IPS-18a (cell line): ENCODE data around the gene GPRC5C.
A peak's percentile ranks its signal among the peaks of the same experiment; 100 is the strongest.
"Not testable (repeated sequence)": the region's sequence is repeated elsewhere in the genome, so short reads cannot be mapped to it uniquely, and the experiment has no call there.

ENCODE experiments used
- H3K27ac ChIP-seq: one replicate; pipeline ENCODE4 v1.5.1; 2013; ENCODE audit warnings: low read length
- H3K27me3 ChIP-seq: one replicate; pipeline ENCODE4 v1.6.1; 2013; ENCODE audit warnings: mild to moderate bottlenecking, low read length; ENCODE audit not compliant: control insufficient read depth, insufficient read depth
- H3K36me3 ChIP-seq: one replicate; pipeline ENCODE4 v1.6.1; 2013; ENCODE audit warnings: low read depth, low read length; ENCODE audit not compliant: control insufficient read depth
- H3K4me1 ChIP-seq: one replicate; pipeline ENCODE4 v1.6.1; 2013; ENCODE audit warnings: low read depth, low read length; ENCODE audit not compliant: control insufficient read depth
- H3K4me3 ChIP-seq: one replicate; pipeline ENCODE4 v1.5.1; 2013; ENCODE audit warnings: low read length
- H3K9ac ChIP-seq: one replicate; pipeline ENCODE4 v1.6.1; 2013; ENCODE audit warnings: mild to moderate bottlenecking, low read length, moderate library complexity
- H3K9me3 ChIP-seq: one replicate; pipeline ENCODE4 v1.6.1; 2013; ENCODE audit warnings: low read depth, low read length; ENCODE audit not compliant: control insufficient read depth

The GPRC5C gene

GRCh38 chr17:74392848-74393247 is 39.0 kb upstream of the GPRC5C start:
- Histone ChIP-seq H3K4me3 (no peak overlapping the region), H3K9me3 (no peaks in the 10 kb centered on the region), H3K36me3 (no peaks in the 10 kb centered on the region), H3K9ac (no peak overlapping the region), H3K27me3 (no peaks in the 10 kb centered on the region), H3K4me1 (peaks cover under 1% of the 10 kb centered on the region), H3K27ac (no peak overlapping the region)

GRCh38 chr17:74393346-74393942 is 38.4 kb upstream of the GPRC5C start:
- Histone ChIP-seq H3K9me3 (no peaks in the 10 kb centered on the region), H3K27ac (no peak overlapping the region), H3K4me3 (no peak overlapping the region), H3K36me3 (no peaks in the 10 kb centered on the region), H3K9ac (no peak overlapping the region), H3K27me3 (no peaks in the 10 kb centered on the region), H3K4me1 (no peaks in the 10 kb centered on the region)

GRCh38 chr17:74394275-74394950 is 37.5 kb upstream of the GPRC5C start:
- H3K27ac ChIP-seq, result no peak overlapping the region
- H3K4me1 ChIP-seq, result no peaks in the 10 kb centered on the region
- no peaks in the 10 kb centered on the region for H3K27me3 ChIP-seq
- no peaks in the 10 kb centered on the region for H3K36me3 ChIP-seq
- H3K4me3 ChIP-seq, result no peak overlapping the region
- H3K9me3 ChIP-seq, result no peaks in the 10 kb centered on the region
- no peak overlapping the region for H3K9ac ChIP-seq

GRCh38 chr17:74394977-74395376 is 36.9 kb upstream of the GPRC5C start:
- no peak overlapping the region for H3K4me3 ChIP-seq
- no peaks in the 10 kb centered on the region for H3K4me1 ChIP-seq
- H3K9ac ChIP-seq, result no peak overlapping the region
- H3K27ac ChIP-seq, result no peak overlapping the region
- H3K9me3 ChIP-seq, result no peaks in the 10 kb centered on the region
- no peaks in the 10 kb centered on the region for H3K27me3 ChIP-seq
- H3K36me3 ChIP-seq, result no peaks in the 10 kb centered on the region

- Histone ChIP-seq H3K27me3 (no peaks in the 10 kb centered on the region), H3K36me3 (no peaks in the 10 kb centered on the region), H3K27ac (no peak overlapping the region), H3K9me3 (no peaks in the 10 kb centered on the region), H3K9ac (no peak overlapping the region), H3K4me3 (no peak overlapping the region), H3K4me1 (no peaks in the 10 kb centered on the region)
These were observed 35.3 kb upstream of the GPRC5C start for GRCh38 chr17:74396567-74396966.

GRCh38 chr17:74402048-74402447 is 29.8 kb upstream of the GPRC5C start:
- no peaks in the 10 kb centered on the region for H3K36me3 ChIP-seq
- no peaks in the 10 kb centered on the region for H3K9me3 ChIP-seq
- peaks cover 16% of the 10 kb centered on the region for H3K4me1 ChIP-seq

GRCh38 chr17:74403512-74404137 is 28.3 kb upstream of the GPRC5C start:
- H3K27ac ChIP-seq, result no peak overlapping the region
- no peak overlapping the region for H3K4me3 ChIP-seq
- H3K9me3 ChIP-seq, result no peaks in the 10 kb centered on the region
- peaks cover 16% of the 10 kb centered on the region for H3K4me1 ChIP-seq
- no peak overlapping the region for H3K9ac ChIP-seq
- no peaks in the 10 kb centered on the region for H3K36me3 ChIP-seq
- H3K27me3 ChIP-seq, result no peaks in the 10 kb centered on the region

More at GRCh38 chr17:74402048-74402447, 29.8 kb upstream of the GPRC5C start:
- Histone ChIP-seq H3K4me3 (no peak overlapping the region), H3K9ac (no peak overlapping the region), H3K27ac (no peak overlapping the region), H3K27me3 (no peaks in the 10 kb centered on the region)

- Histone ChIP-seq H3K4me3 (peak overlapping the region; percentile 37), H3K27ac (no peak overlapping the region), H3K27me3 (no peaks in the 10 kb centered on the region), H3K36me3 (no peaks in the 10 kb centered on the region), H3K4me1 (peaks cover 16% of the 10 kb centered on the region), H3K9me3 (no peaks in the 10 kb centered on the region), H3K9ac (no peak overlapping the region)
These were observed 27.7 kb upstream of the GPRC5C start for GRCh38 chr17:74404218-74404617.

- Histone ChIP-seq H3K27ac (no peak overlapping the region), H3K36me3 (no peaks in the 10 kb centered on the region), H3K4me3 (no peak overlapping the region), H3K27me3 (no peaks in the 10 kb centered on the region), H3K4me1 (peaks cover 16% of the 10 kb centered on the region), H3K9me3 (no peaks in the 10 kb centered on the region), H3K9ac (no peak overlapping the region)
These were observed 27.1 kb upstream of the GPRC5C start for GRCh38 chr17:74404789-74405188.

- H3K27ac ChIP-seq, H3K4me3 ChIP-seq, H3K36me3 ChIP-seq, H3K9ac ChIP-seq, H3K27me3 ChIP-seq, H3K9me3 ChIP-seq: not testable (repeated sequence)
- peaks cover 16% of the 10 kb centered on the region for H3K4me1 ChIP-seq
These were observed 26.6 kb upstream of the GPRC5C start for GRCh38 chr17:74405311-74405710.

- H3K27me3 ChIP-seq, result no peaks in the 10 kb centered on the region
- H3K4me3 ChIP-seq, result no peak overlapping the region
- no peaks in the 10 kb centered on the region for H3K36me3 ChIP-seq
- peaks cover 16% of the 10 kb centered on the region for H3K4me1 ChIP-seq
- no peak overlapping the region for H3K9ac ChIP-seq
- H3K9me3 ChIP-seq, result no peaks in the 10 kb centered on the region
- no peak overlapping the region for H3K27ac ChIP-seq
These were observed 24.5 kb upstream of the GPRC5C start for GRCh38 chr17:74407384-74407783.

GRCh38 chr17:74408262-74408661 is 23.6 kb upstream of the GPRC5C start:
- no peaks in the 10 kb centered on the region for H3K27me3 ChIP-seq
- H3K36me3 ChIP-seq, result no peaks in the 10 kb centered on the region
- no peak overlapping the region for H3K9ac ChIP-seq
- H3K9me3 ChIP-seq, result no peaks in the 10 kb centered on the region
- no peak overlapping the region for H3K4me3 ChIP-seq
- no peak overlapping the region for H3K27ac ChIP-seq
- peaks cover 16% of the 10 kb centered on the region for H3K4me1 ChIP-seq
